Gastrocnemius medialis (tissue), 4 donors: ENCODE data around the gene C9orf78. TPM values are rescaled to one million over a fixed set of nuclear protein-coding genes. Genes with fewer than 3 reads are reported as not detected.

Experiments
- ATAC-seq, 2 donors: fragments of 150-250 bp; one replicate each; pipeline ENCODE4 v1.9.1; 2016
- DNase-seq, 2 donors: peaks; one replicate each; pipeline ENCODE4 v3.0.0-alpha.2; 2019
- H3K27ac ChIP-seq, 4 donors: fragments of 200-600 bp; sonication (generic); 1 replicate in 1 of 4; 2 replicates in 3 of 4; pipeline ENCODE4 v1.5.1; 2016 to 2018; ENCODE audit warnings: mild to moderate bottlenecking in 2 of 4, moderate library complexity in 1 of 4
- H3K27me3 ChIP-seq, 3 donors: fragments of 200-600 bp; sonication (generic) in 2 of 3; 1 replicate in 1 of 3; 2 replicates in 2 of 3; pipeline versions ENCODE4 v1.5.1 to v1.6.0; 2016 to 2019; ENCODE audit warnings: mild to moderate bottlenecking in 1 of 3, moderate library complexity in 1 of 3
- H3K36me3 ChIP-seq, 2 donors: fragments of 200-600 bp; sonication (generic) in 1 of 2; one replicate each; pipeline ENCODE4 v1.5.1; 2017 to 2018
- H3K4me1 ChIP-seq, 2 donors: fragments of 200-600 bp; sonication (generic) in 1 of 2; one replicate each; pipeline ENCODE4 v1.5.1; 2016 to 2017; ENCODE audit warnings: mild to moderate bottlenecking in 2 of 2
- H3K4me3 ChIP-seq, 4 donors: fragments of 200-600 bp; sonication (generic) in 3 of 4; 1 replicate in 1 of 4; 2 replicates in 3 of 4; pipeline ENCODE4 v1.5.1; 2016 to 2019; ENCODE audit warnings: mild to moderate bottlenecking in 2 of 4
- H3K9me3 ChIP-seq, 3 donors: fragments of 200-600 bp; sonication (generic) in 2 of 3; 1 replicate in 1 of 3; 2 replicates in 2 of 3; pipeline ENCODE4 v1.5.1; 2016 to 2019
- POLR2A ChIP-seq, 2 donors: fragments of 450-650 bp; IDR thresholded peaks; one replicate each; pipeline ENCODE4 v1.6.1; 2017; ENCODE audit warnings: antibody characterized with exemption in 2 of 2, mild to moderate bottlenecking in 2 of 2, moderate library complexity in 2 of 2
- in situ Hi-C, 4 donors: fragments of 200-750 bp; cut with MboI; loops; one replicate each; pipeline versions ENCODE4 v1.15.0 to v1.8.0; 2017; ENCODE audit warnings: low sequenced_read_pairs in 4 of 4
- intact Hi-C: fragments of 100-400 bp; cut with DNase I; formaldehyde crosslinking; loops from one replicate; pipeline ENCODE4 v1.15.1; 2023; ENCODE audit warnings: low total_unique reads
- total RNA-seq, 4 donors: library from RNA; depleted of rRNA; stranded (reverse); fragments of >200 nt; gene quantifications; one replicate each; pipeline versions ENCODE4 v1.1.0 to v1.2.3, GENCODE V29; 2016
- TF ChIP-seq, protein P1 (sequence below), 5 experiments: fragments of 450-650 bp in 3 of 5; fragments of 200-600 bp in 2 of 5; sonication (generic) in 2 of 5; IDR thresholded peaks in 4 of 5; conservative IDR thresholded peaks in 1 of 5; 1 replicate in 4 of 5; 2 replicates in 1 of 5; pipeline ENCODE4 v1.5.1; 2016 to 2019; ENCODE audit warnings: antibody characterized with exemption in 5 of 5, mild to moderate bottlenecking in 3 of 5, moderate library complexity in 3 of 5

The C9orf78 gene
- total RNA-seq, 4 donors from 2014 or later = 82.3 to 108 (median 83.9) TPM

DNA sequence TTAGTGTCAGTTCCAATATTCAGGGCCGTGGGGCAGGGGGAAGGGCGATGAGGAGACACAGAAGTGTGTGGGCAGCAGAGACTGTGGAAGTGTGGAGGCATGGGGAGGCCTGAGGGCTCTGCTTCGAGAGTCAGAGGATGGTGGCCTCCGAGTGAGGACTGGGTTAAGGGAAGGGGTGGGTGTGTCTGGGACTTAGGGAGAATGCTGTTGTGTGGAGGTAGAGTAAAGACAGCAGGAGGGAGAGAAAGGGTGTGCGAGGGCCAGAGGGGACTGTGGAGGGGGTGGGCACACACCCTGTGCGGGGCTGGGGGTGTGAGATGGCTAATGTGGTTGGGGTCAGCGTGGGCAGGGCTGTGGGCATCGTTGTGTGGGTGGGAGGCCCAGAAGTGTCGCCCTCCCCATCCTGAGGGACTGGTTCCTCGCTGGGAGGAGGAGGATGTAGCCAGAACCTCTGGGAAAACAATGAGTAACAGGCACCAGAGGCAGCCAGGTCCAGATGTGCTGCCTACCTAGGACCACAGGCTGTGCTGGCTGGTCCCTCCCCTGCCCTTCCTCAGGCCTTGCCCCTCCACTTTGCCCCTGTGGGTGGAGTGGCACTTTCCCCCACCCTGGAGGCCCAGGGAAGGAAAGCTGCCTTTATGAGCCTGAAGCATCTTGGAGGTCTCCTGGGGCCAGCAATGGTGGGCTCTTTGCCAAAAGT, 4.4 kb upstream of the C9orf78 start:
- Histone ChIP-seq H3K27me3 (no peaks in the 10 kb centered on the region), H3K4me3 (no peak overlapping the region), H3K4me1 (peaks cover 15 to 18% of the 10 kb centered on the region in 2 donors), H3K9me3 (no peaks in the 10 kb centered on the region), H3K36me3 (no peaks in the 10 kb centered on the region), H3K27ac (no peak overlapping the region)
- ATAC-seq (no peak), DNase-seq (no peak)
- intact Hi-C loops = loop anchor here (5.0 kb wide), 2 partner anchors 37 to 853 kb away; partner anchors contain the start of genes EXOSC2 and TOR1B
- in situ Hi-C loops = no loop called here
- TF ChIP-seq POLR2A (IDR thresholded peaks at IDR 0.05) = no peak
- TF ChIP-seq, protein P1, sequence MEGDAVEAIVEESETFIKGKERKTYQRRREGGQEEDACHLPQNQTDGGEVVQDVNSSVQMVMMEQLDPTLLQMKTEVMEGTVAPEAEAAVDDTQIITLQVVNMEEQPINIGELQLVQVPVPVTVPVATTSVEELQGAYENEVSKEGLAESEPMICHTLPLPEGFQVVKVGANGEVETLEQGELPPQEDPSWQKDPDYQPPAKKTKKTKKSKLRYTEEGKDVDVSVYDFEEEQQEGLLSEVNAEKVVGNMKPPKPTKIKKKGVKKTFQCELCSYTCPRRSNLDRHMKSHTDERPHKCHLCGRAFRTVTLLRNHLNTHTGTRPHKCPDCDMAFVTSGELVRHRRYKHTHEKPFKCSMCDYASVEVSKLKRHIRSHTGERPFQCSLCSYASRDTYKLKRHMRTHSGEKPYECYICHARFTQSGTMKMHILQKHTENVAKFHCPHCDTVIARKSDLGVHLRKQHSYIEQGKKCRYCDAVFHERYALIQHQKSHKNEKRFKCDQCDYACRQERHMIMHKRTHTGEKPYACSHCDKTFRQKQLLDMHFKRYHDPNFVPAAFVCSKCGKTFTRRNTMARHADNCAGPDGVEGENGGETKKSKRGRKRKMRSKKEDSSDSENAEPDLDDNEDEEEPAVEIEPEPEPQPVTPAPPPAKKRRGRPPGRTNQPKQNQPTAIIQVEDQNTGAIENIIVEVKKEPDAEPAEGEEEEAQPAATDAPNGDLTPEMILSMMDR (IDR thresholded peaks at IDR 0.05 in 4 of 5, conservative IDR thresholded peaks at IDR 0.05 in 1 of 5) = no peak

DNA sequence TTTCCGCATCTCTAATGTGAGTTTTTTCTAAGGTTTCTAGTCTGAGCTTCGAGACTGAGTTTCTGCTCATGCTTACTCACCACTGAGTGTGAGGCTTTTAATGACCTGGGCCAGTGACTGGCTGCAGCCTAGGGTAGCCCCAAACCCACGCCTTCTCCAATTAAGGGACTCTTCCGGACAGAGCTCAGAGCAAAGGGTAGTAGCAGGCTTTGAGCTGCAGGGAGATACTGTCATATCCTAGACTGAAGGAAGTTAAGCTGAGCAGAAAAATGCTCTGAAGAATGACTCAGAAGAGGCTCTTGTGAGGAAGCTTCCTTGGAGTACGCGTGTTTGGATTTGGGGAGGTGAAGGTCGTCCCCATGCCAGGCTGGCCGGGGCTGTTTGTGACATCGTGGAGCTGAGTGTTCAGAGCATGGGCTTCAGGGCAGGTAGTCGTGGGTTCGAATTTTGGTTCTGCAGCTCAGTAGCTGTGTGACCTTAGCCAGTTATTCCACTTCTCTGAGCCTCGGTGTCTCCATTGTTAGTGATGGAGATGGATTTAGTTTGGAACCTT, 3.7 kb upstream of the C9orf78 start:
- no peak for ATAC-seq
- no peak for TF ChIP-seq POLR2A (IDR thresholded peaks at IDR 0.05)
- TF ChIP-seq, protein P1 (IDR thresholded peaks at IDR 0.05 in 4 of 5, conservative IDR thresholded peaks at IDR 0.05 in 1 of 5) = no peak
- in situ Hi-C loops (no loop called here), intact Hi-C loops (loop anchor here (5.0 kb wide), 2 partner anchors 36 to 854 kb away; partner anchors contain the start of genes EXOSC2 and TOR1B)
- Histone ChIP-seq H3K27ac (no peak overlapping the region), H3K9me3 (no peaks in the 10 kb centered on the region), H3K4me3 (no peak overlapping the region), H3K27me3 (no peaks in the 10 kb centered on the region), H3K4me1 (peaks cover 22 to 25% of the 10 kb centered on the region in 2 donors), H3K36me3 (no peaks in the 10 kb centered on the region)
- DNase-seq = no peak

- Histone ChIP-seq H3K27me3 (no peaks in the 10 kb centered on the region), H3K27ac (peak overlapping the region in 3 of 4 donors; percentile 78 to 95 (median 92)), H3K4me3 (peak overlapping the region; percentile 94 to 100 (median 96)), H3K4me1 (peaks cover 24 to 28% of the 10 kb centered on the region in 2 donors), H3K36me3 (peaks cover 0 to 22% of the 10 kb centered on the region in 2 donors), H3K9me3 (no peaks in the 10 kb centered on the region)
- intact Hi-C loops = loop anchor here (5.0 kb wide), 2 partner anchors 34 to 856 kb away; partner anchors contain the start of genes EXOSC2 and TOR1B
- no peak for TF ChIP-seq POLR2A (IDR thresholded peaks at IDR 0.05)
- TF ChIP-seq, protein P1 (IDR thresholded peaks at IDR 0.05 in 4 of 5, conservative IDR thresholded peaks at IDR 0.05 in 1 of 5) = no peak
- DNase-seq (no peak), ATAC-seq (no peak)
- in situ Hi-C loops = no loop called here
Observed at GRCh38 chr9:129836311-129837007, 1.4 kb upstream of the C9orf78 start.

GRCh38 chr9:129835860-129836223, 767 bp upstream of the C9orf78 start:
- no peak for TF ChIP-seq POLR2A (IDR thresholded peaks at IDR 0.05)
- TF ChIP-seq, protein P1 (IDR thresholded peaks at IDR 0.05 in 4 of 5, conservative IDR thresholded peaks at IDR 0.05 in 1 of 5) = no peak
- peaks cover 24 to 28% of the 10 kb centered on the region in 2 donors for H3K4me1 ChIP-seq
- H3K9me3 ChIP-seq = no peaks in the 10 kb centered on the region
- intact Hi-C loops (loop anchor here (1.0 to 5.0 kb wide), 4 partner anchors 12 to 856 kb away; partner anchors contain the start of genes EXOSC2, GPR107, TOR1A and TOR1B), in situ Hi-C loops (no loop called here)
- peak overlapping the region; percentile 78 to 95 (median 90) for H3K27ac ChIP-seq
- H3K4me3 ChIP-seq = peak overlapping the region; percentile 94 to 100 (median 96)
- ATAC-seq (no peak), DNase-seq (no peak)
- peaks cover 0 to 29% of the 10 kb centered on the region in 2 donors for H3K36me3 ChIP-seq
- no peaks in the 10 kb centered on the region for H3K27me3 ChIP-seq
